RPMI8226 (cell line): ENCODE data around the gene ST6GALNAC5.
"Not testable (repeated sequence)": the region's sequence is repeated elsewhere in the genome, so short reads cannot be mapped to it uniquely, and the experiment has no call there.

Source experiments
- DNase-seq: peaks from one replicate; pipeline ENCODE4 v3.0.0-alpha.2; 2015

ST6GALNAC5 gene

DNA sequence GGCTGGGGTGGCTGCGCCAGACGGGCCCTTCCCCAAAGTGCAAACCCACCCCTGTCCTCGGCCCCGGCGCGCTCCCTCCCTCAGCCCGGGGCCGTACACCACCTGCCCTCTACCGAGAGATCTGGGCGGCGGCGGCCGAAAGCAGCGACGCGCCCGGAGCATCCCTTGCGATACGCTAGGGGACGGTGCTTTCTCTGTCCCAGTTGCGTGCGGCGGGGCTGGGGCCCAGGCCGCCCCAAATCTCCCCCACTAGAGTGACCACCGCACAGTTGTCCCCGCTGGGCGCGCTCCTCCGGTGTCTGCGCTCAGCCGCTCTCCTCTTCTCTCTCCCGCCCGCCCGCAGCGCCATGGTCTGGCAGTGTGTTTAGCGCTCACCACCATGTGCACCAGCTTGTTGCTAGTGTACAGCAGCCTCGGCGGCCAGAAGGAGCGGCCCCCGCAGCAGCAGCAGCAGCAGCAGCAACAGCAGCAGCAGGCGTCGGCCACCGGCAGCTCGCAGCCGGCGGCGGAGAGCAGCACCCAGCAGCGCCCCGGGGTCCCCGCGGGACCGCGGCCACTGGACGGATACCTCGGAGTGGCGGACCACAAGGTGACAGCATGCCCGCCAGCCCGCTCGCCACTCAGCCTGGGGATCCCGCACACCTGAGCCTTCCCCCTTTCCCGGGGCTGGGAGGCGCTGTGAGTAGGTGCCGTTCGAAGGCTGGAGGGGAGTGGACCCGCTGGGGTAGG lies 1.0 kb downstream of the ST6GALNAC5 start:
- peak; percentile 26 for DNase-seq

DNA sequence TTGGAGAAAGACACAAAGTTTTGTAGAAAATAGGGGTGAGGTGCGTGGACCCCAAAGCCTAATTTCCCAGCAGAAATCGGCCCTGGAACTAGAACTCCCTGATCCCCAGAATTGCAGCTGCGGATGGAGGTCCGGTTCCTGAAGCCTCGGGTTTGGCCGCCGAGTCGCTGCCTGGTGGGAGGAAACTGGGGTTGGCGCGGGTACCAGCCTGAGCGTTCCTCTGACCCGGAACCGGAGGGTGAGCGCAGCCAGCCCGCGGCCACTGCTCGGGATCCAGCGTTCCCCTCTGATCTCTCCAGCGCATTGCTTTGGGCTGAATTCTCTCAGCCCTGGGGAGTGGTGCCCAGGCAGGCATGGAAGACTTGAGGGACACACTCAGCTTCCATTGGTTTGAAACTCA lies 1.6 kb downstream of the ST6GALNAC5 start:
- no peak for DNase-seq

DNA sequence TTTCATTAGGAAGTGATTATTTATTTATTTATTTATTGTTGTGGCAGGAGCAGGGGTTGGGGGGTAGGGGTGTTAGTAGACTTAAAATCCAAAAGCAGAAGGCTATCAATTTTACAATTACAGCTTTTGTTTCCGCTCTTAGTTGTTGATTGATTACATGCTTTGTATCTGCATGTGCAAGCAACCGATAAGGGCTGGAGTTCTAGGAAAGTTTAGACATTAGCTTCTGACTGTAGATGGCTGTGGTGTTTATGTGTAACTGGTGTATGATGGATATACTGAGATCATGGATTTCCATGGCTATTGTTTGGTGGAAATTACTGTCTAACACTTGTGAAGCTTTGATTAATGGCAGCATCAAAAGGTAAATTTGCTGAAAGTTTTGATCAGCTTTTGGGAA lies 2.8 kb downstream of the ST6GALNAC5 start:
- no peak for DNase-seq

DNA sequence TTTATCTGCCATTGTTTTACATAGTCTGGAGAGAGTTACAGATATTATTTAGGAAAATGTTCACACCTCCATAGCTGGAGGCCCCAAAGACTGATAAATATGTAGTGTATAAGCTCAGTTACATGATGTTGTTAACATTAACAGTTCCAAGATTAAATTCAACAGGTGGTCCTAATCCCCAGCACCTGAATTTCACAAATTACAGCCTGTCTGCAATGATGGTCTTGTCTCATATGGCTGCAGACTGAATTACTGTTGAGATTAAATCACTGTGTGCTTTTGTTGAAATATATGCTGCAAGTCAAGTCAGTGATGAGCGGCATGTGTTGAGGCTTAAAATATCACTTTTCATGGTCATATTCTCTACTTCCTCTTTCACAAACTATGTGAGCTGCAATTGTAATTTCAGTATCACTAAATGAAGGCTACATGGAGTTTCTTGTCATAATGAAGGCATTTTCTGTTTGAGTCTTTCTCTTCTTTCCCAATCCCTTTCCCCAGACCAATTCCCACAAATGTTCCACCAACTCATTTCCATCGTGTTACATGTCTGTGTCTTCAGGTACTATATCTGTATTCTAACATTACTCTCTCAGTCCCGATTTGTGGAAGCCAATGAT lies 4.2 kb downstream of the ST6GALNAC5 start:
- no peak for DNase-seq

DNA sequence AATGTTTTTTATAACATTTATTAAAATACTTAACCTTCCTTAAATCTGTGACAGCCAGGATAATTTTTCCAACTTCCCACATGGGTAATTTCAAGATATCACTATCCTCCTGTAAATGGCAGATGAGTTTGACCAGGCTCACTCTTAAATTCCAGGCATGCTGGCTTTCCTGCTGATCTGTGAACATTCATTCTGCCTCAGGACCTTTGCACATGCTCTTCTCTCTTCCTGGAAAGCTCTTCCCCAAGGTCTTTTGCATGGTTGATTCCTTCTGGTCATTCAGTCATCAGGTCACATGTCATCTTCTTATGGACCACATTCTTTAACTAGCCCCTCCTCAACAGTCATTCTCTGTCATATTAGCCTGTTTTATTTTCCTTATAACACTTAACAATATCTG lies 5.7 kb downstream of the ST6GALNAC5 start:
- DNase-seq: no peak

DNA sequence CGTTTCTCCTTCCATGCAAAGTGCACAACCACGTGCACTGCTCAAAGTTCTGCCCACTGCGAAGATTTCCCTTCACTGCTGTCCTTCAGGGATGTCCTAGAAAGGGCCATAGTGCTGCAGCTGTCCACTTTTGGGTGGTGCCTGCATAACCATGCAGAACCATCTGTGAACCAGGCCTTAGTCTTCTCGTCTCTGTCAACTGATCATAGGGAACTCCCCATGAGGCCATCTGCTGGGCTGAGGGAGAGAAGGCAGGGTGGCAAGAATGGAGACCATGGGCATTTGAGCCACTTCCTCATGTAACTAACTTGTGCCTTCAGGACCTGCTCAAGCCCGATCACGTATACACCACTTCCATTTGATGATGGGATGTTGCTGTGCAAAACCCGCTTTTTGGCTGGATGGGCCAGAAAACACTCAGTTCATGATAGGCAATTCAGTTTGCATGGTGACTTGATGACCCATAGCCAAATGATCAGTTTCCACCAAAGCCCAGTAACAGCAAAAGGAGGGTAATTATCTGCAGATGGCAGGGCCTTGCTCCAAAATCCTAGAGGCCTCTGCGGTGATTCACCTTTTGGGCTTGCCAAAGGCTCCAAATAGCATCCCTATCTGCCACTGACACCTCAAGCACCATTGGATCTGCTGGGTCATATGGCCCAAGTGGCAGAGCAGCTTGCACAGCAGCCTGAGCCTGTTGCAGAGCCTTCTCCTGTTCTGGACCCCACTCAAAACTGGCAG lies 9.5 kb downstream of the ST6GALNAC5 start:
- DNase-seq: peak; percentile 6

DNA sequence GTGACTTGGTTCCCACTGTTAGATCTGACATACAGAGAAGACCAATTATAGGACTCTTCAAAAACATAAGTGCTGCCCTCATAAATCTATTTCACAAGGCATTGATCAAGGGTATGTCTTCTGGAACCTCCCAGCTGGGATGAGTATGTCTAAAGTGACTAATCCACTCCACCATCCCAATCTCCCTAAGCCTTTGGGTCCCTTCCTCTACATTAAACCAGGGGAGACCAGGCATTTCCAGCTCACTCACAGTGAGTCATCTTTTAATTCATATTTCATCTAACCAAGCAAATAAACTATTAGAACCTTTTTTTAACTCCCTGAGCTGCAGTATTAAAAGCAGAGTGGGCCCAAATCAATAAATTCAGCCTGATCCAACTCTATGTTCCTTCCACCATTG lies 11.7 kb downstream of the ST6GALNAC5 start:
- DNase-seq: not testable (repeated sequence)

DNA sequence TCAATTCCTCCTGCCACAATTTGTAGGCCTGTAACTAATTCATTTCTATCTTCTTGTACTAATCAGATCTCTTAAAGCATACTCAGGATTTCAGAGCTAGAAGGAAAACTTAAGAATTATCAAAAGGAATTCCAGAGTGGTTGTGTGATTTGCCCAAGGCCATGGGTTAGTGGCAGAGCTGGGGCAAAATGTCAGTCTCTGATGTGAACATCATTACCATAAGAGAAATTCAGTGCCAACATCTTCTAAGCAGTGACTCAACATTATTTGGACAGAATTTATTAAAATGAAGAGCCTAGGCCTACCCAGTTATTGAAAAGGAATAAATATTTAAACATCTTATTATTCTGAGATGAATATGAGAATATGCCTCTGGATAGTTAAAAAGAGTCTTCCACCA lies 14.5 kb downstream of the ST6GALNAC5 start:
- DNase-seq: no peak

DNA sequence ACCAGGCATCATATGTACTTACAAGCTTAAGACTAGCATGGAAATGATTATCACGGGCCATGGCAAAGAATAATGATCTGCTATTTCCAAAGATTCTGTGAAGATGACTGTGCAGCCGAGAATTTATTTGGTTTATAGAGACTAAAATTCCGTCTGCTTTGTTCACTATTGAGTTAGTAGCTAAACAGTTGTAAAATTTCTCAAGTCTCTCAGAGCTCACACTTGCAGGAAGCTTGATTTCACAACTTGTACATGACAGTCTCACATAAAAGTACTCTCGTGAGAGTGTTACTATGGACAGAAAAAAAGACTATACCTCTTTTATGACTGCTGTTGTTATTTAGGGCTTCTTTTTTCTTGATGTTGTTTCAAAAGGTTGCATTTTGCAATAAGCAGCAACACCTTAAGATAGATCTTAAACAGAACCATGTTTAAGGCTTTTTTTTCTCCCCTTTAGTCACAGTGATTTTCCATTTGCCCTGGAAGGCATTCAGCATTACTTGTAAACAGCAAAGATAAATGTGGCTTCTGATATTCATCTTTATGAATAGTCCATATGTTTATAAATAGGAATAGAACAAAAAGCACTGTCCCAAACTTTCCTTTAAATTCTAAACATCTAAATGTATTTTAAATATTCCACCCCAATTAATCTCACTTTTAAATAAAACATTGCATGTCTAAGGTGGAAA lies 24.8 kb downstream of the ST6GALNAC5 start:
- no peak for DNase-seq

DNA sequence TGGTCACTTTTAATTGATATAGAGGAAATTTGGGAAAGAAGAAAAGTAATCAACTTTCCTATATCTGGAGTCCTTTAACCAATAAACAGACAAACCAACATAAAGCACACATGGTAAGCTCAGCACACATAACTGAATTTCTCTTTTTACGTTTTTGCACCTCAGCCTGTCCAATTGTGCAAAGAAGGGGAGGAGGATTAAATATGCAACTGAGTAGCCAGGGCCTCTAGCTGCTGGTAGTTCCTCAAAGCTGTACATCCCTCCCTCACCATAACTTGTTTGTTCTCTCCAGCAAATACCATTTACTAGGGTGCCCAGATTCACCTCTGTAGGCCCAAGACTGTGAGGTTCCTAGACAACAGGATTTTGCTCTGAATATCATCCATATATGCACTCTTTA lies 25.4 kb downstream of the ST6GALNAC5 start:
- DNase-seq: no peak

DNA sequence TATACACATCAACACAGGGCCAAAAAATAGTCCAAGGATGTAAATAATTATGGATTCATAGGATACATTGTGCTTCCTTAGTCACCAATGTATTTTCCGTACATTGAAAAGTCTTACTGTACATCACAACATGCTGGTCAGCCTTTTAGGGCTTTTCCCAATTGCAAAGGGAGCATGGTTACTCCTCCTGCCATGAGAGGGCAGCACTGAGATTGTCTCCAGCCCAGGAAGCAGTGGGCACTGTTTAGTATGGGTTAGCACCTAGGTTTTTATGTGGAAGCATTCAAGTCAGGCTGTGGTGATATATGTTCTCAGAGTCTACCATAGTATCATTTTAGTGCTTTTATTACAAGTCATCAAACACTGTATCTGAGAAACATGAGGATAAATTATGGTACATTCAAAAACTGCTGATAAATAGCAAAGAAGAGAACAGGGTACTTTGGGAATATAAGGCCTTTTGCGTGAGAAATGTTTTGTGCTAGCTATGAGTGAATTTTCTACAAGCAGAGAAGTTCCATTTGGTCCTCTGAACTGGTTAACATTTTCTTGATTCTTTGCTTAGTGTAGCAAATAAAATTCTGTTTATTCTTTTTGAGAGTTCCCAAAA lies 34.0 kb downstream of the ST6GALNAC5 start:
- DNase-seq: peak; percentile 46

DNA sequence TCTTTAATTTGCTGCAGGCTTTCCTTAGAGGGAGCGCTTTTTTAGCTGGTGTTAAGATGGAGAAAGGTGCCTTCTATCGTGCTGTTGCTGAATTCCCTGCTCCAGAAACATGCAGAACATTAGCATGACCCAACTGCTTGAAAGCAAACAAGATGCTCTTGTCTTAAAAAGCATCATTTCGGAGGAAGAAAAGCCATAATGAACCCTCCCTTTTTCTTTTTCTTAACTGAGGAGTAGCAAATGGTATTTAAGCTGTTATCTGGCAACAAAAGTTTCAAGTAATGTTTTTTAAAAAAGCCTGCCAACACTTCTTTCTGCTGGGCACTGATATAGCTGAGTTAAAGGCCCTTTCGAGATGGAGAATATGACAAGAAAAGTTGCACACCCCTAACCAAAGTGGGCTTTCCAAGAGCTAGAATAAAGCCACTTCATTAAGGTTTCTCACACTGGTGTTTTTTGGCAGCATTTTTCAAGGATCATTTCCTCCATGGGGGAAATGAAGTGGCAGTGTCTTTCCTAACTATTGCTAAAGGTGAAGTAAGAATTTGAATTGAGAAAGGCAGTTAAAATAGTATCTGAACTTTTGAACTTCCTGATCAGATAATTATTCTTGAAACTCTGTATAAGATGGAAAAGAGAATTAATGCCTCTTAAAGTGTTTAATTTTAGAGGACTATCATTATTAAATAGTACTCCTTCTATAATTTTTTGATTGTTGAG lies 38.8 kb downstream of the ST6GALNAC5 start:
- DNase-seq: no peak

DNA sequence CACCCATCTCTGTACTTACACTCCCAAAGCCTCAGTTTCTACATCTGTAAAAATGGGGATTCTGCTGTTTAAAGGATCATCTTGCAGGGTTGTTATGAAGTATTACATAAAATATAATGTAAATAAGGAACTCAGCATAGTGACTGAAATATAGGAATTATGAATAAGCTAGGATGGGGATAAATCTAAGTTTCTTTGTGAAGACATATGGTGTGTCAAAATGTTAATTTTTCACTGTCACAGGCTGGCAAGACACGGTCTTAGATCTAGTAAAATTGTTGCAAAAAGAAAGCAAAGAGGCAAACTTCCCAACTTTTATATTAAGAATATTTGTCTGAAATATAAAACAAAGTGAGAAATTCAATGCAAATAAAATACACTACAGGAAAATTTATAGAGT lies 42.0 kb downstream of the ST6GALNAC5 start:
- no peak for DNase-seq

DNA sequence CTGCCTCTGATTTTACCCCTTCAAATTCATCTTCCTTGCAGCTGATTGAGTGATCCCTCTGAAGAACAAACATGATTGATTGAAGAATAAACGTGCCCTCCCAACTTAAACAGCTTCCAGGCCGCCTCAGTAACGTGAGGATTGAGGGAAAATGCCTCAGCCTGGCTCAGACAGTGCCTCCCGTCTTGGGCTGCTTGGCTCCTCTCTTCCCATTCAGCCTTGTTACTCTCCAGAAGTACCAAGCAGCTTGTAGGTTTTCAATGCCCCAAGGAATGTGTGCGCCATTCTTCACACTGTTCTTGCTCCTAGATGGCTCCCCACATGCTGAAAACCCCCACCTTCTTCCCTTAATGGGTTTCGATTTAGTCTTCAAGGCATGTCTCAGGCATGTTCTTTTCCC lies 51.8 kb downstream of the ST6GALNAC5 start:
- DNase-seq: no peak

DNA sequence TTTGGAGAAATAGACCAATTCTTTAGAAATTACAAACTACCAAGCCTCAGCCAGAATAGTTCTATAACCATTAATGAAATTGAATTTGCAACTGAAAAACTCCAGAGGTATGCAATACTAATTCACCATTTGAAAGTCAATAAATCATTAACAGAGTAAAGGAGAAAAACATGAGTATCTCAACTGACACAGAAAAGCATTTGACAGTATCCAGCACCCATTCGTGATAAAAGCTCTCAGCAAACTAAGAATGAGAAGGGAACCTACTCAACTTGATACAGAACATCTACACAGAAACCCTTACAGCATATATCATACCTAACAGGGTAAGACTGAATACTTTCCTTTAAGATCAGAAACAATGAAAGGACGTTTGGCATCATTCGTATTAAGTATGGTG lies 54.3 kb downstream of the ST6GALNAC5 start:
- no peak for DNase-seq

DNA sequence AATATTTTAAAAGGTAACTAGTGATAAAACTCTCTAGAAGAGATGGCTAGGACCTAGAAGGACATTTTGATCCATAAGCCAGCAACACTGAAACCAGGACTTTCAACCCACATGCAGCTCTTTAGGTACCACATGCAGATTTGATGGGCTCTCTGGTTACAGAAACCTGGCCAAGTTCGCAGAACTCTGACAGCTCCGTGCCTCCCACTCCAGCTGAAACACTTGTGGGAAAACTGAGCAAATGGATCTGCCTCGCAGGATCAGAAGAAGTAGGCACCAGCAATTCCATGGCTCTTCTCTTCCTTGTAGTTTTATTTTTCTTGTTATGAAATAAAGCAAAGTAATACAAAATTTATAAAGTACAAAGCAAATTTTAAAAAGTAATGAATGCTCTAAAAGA lies 58.5 kb downstream of the ST6GALNAC5 start:
- DNase-seq: no peak

DNA sequence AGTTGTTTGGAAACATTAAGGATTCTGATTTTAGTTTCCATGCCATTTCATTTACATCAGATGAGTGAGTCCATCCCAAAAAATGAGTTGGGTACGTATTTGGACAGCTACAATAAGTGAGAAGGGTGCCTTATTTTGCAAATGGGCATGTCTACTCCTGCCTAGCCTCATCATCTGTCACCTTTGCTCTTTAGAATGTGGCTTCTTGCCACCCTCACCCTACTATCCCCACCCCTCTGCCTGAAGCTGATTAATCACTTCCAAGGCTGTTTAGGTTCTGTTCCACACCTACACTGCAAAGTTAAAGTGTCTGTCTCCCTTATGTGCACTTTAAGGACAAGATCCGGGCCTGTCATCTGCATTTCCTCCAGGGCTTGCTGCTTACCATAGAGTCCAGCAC lies 61.2 kb downstream of the ST6GALNAC5 start:
- DNase-seq: no peak

DNA sequence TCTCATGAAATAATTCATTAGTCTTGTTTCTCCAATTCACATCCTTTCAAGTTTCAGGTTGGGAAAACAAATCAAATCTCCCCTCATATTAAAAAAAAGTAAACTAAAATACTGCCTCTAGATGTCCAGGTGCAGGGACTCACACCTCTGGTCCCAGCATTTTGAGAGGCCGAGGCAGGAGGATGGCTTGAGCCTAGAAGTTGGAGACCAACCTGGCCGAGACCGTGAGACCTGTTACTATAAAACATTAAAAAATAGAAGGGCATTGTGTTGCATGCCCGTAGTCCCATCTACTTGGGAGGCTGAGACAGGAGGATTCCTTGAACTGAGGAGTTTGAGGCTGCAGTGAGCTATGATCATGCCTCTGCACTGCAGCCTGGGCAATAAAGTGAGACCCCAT lies 61.9 kb downstream of the ST6GALNAC5 start:
- no peak for DNase-seq

DNA sequence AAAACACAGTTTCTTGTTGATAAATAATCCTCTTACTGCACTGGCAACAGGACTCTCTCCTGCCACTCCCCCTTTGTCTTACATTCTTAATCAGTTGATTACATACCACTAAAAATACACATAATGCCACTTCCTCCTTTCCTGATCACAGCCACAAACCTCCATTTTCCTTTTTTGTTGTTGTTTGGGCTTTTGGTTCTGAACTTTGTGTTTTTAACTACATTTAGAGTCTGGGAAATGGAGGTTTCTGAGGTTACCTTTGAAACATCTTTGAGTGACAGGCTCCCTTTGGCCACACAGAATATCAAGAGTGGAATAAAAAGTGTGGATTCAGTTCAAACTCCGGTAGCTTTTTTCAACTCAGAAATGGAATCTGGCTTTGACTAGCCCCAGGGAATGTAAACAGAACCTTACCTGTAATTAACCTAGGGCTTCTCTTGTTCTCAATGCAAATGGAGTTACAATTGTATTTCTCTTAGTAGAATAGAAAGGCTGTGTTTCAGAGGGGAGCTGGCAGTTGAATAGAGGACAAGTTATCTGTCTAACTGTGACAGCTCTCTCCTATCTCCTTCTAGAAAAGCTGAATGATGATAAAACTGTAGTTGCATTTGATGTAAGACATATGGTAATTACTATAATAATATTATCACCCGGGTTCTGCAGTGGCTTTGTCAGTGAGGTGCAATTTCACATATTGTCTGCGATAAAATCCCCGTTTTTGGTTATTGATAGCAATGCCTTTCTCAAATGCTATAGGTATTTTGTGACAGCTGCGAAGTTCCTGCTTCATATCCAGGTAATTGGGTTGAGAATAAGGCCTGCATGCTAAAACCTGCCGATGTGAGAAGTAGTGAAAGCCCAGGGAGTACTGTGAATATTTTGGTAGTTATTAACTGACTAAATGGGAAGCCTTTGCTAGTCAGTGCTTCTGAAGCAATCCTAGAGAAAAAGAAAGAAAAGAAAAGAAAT lies 66.9 kb downstream of the ST6GALNAC5 start:
- DNase-seq: no peak

DNA sequence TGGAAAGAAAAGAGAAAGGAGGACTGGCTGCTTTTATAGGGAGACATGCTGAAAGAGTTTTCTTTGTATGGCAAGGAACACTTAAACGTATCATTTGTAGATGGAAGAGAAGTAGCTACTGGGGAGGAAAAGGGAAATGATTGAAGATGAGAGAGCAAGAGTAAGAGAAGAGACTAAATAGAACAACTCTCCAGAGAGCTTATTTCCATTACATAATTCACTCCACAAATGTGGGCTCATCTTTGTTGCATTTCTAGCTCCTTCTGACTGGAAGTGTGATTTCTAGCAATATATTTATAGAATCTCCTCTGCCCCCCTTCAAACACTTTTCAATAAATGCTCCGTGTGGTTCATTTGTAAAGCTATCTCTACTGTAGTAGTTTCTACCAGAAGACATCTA lies 71.0 kb downstream of the ST6GALNAC5 start:
- no peak for DNase-seq
